Liver (tissue), 9 donors: ENCODE results near the gene INTS6L. TPM values are rescaled to one million over a fixed set of nuclear protein-coding genes. Genes with fewer than 3 reads are reported as not detected.
"Not testable (repeated sequence)": the region's sequence is repeated elsewhere in the genome, so short reads cannot be mapped to it uniquely, and the experiment has no call there.

Experiments used
- DNase-seq: peaks from one replicate; pipeline ENCODE4 v3.0.0-alpha.2; 2017; ENCODE audit warnings: low spot score
- H3K27ac ChIP-seq, 2 donors: one replicate each; pipeline ENCODE4 v1.7.0; 2013; ENCODE audit warnings: inconsistent platforms in 2 of 2, low read length in 2 of 2, control low read depth in 1 of 2, low read depth in 1 of 2, mild to moderate bottlenecking in 1 of 2
- H3K27me3 ChIP-seq, 4 donors: one replicate each; pipeline versions ENCODE4 v1.6.1 to v1.7.0; 2013; ENCODE audit warnings: low read length in 3 of 4, inconsistent platforms in 1 of 4, mild to moderate bottlenecking in 1 of 4, moderate library complexity in 1 of 4; ENCODE audit not compliant: control insufficient read depth in 4 of 4, insufficient read depth in 4 of 4
- H3K36me3 ChIP-seq, 4 donors: one replicate each; pipeline versions ENCODE4 v1.6.1 to v1.7.0; 2013; ENCODE audit warnings: low read length in 3 of 4, mild to moderate bottlenecking in 3 of 4, low read depth in 1 of 4, moderate library complexity in 1 of 4; ENCODE audit not compliant: control insufficient read depth in 4 of 4, insufficient read depth in 3 of 4
- H3K4me1 ChIP-seq, 4 donors: one replicate each; pipeline versions ENCODE4 v1.6.1 to v1.7.0; 2013; ENCODE audit warnings: low read length in 3 of 4, mild to moderate bottlenecking in 3 of 4, moderate library complexity in 1 of 4; ENCODE audit not compliant: control insufficient read depth in 4 of 4, insufficient read depth in 4 of 4
- H3K4me3 ChIP-seq, 3 donors: one replicate each; pipeline versions ENCODE4 v1.6.1 to v1.7.0; 2013; ENCODE audit warnings: low read length in 3 of 3, control low read depth in 1 of 3, low read depth in 1 of 3, mild to moderate bottlenecking in 1 of 3
- H3K9ac ChIP-seq, 2 donors: one replicate each; pipeline ENCODE4 v1.7.0; 2013; ENCODE audit warnings: low read length in 2 of 2, mild to moderate bottlenecking in 2 of 2, moderate library complexity in 2 of 2, control low read depth in 1 of 2, low read depth in 1 of 2
- H3K9me3 ChIP-seq, 4 donors: one replicate each; pipeline versions ENCODE4 v1.6.1 to v1.7.0; 2013; ENCODE audit warnings: low read length in 3 of 4; ENCODE audit not compliant: control insufficient read depth in 4 of 4
- ATF3 ChIP-seq: IDR thresholded peaks from 2 replicates; pipeline ENCODE4 v1.6.1; 2016; ENCODE audit warnings: antibody characterized with exemption
- CTCF ChIP-seq: fragments of 150-350 bp; IDR thresholded peaks from 2 replicates; pipeline ENCODE4 v1.5.1; 2017; ENCODE audit warnings: improper control_type of control experiment, low read depth, low read length; ENCODE audit not compliant: missing input control
- EGR1 ChIP-seq, 2 donors: IDR thresholded peaks; 2 replicates each; pipeline ENCODE4 v1.6.1; 2016 to 2018; ENCODE audit warnings: antibody characterized with exemption in 2 of 2, low read depth in 2 of 2
- FOXA1 ChIP-seq: IDR thresholded peaks from 2 replicates; pipeline ENCODE4 v1.6.1; 2016; ENCODE audit warnings: antibody characterized with exemption
- FOXA2 ChIP-seq: IDR thresholded peaks from 2 replicates; pipeline ENCODE4 v1.6.1; 2016; ENCODE audit warnings: antibody characterized with exemption
- GABPA ChIP-seq, 2 donors: IDR thresholded peaks in 1 of 2; conservative IDR thresholded peaks in 1 of 2; 2 replicates each; pipeline ENCODE4 v1.6.1; 2016; ENCODE audit warnings: antibody characterized with exemption in 2 of 2, mild to moderate bottlenecking in 1 of 2, moderate library complexity in 1 of 2
- HNF4A ChIP-seq, 2 donors: conservative IDR thresholded peaks; 2 replicates each; pipeline ENCODE4 v1.6.1; 2016; ENCODE audit warnings: antibody characterized with exemption in 2 of 2, mild to moderate bottlenecking in 2 of 2
- HNF4G ChIP-seq: IDR thresholded peaks from 2 replicates; pipeline ENCODE4 v1.6.1; 2016; ENCODE audit warnings: antibody characterized with exemption
- JUND ChIP-seq, 2 donors: IDR thresholded peaks; 2 replicates each; pipeline ENCODE4 v1.6.1; 2016; ENCODE audit warnings: antibody characterized with exemption in 2 of 2
- MAX ChIP-seq: IDR thresholded peaks from 2 replicates; pipeline ENCODE4 v1.6.1; 2016; ENCODE audit warnings: antibody characterized with exemption
- NR2F2 ChIP-seq: IDR thresholded peaks from 2 replicates; pipeline ENCODE4 v1.6.1; 2016; ENCODE audit warnings: antibody characterized with exemption
- RAD21 ChIP-seq, 2 donors: IDR thresholded peaks; 2 replicates each; pipeline ENCODE4 v1.6.1; 2016; ENCODE audit warnings: antibody characterized with exemption in 2 of 2, mild to moderate bottlenecking in 2 of 2
- REST ChIP-seq: IDR thresholded peaks from 2 replicates; pipeline ENCODE4 v1.6.1; 2016; ENCODE audit warnings: antibody characterized with exemption, mild to moderate bottlenecking
- RXRA ChIP-seq, 2 donors: IDR thresholded peaks; 2 replicates each; pipeline ENCODE4 v1.6.1; 2017 to 2018; ENCODE audit warnings: antibody characterized with exemption in 2 of 2, mild to moderate bottlenecking in 1 of 2
- SP1 ChIP-seq: IDR thresholded peaks from 2 replicates; pipeline ENCODE4 v1.6.1; 2018; ENCODE audit warnings: antibody characterized with exemption, mild to moderate bottlenecking
- TAF1 ChIP-seq: conservative IDR thresholded peaks from 2 replicates; pipeline ENCODE4 v1.6.1; 2016; ENCODE audit warnings: antibody characterized with exemption, mild to moderate bottlenecking
- YY1 ChIP-seq: IDR thresholded peaks from 2 replicates; pipeline ENCODE4 v1.6.1; 2016; ENCODE audit warnings: antibody characterized with exemption, mild to moderate bottlenecking
- ZBTB33 ChIP-seq: IDR thresholded peaks from 2 replicates; pipeline ENCODE4 v1.6.1; 2016; ENCODE audit warnings: antibody characterized with exemption
- WGBS: extraction: QIAGEN DNeasy Blood & Tissue Kit; methylation state at CpG from one replicate; pipeline ENCODE4 v1.1.7; 2013; 5-methylcytosine and 5-hydroxymethylcytosine counted together
- polyA plus RNA-seq, 2 donors: library from polyadenylated mRNA; stranded (reverse) in 1 of 2; unstranded in 1 of 2; fragments of 200-250 nt in 1 of 2; fragments of >200 nt in 1 of 2; fragmentation: Nextera tagmentation in 1 of 2; extraction: Ambion mirVana in 1 of 2; gene quantifications; one replicate each; pipeline versions ENCODE4 v1.2.1 to v1.2.3, GENCODE V29; 2013 to 2015
- total RNA-seq, 2 donors: library from RNA; depleted of rRNA; stranded (reverse); fragments of >200 nt; gene quantifications; one replicate each; pipeline ENCODE4 v1.2.3, GENCODE V29; 2014
- donor health status: healthy.
- donor health status: healthy.
- donor health status: healthy.
- donor health status: healthy.
- donor health status: healthy.

The INTS6L gene
- total and polyA plus RNA-seq, 4 donors, result 0.49 to 8.2 (median 1.2) TPM

GRCh38 chrX:135591871-135592270 is 71.4 kb downstream of the INTS6L start:
- Histone ChIP-seq H3K4me1 (no peaks in the 10 kb centered on the region), H3K9me3 (no peaks in the 10 kb centered on the region), H3K27me3 (peaks cover 0 to 2% (median 0%) of the 10 kb centered on the region in 4 donors), H3K36me3 (no peaks in the 10 kb centered on the region), H3K4me3 (no peak overlapping the region), H3K27ac (no peak overlapping the region), H3K9ac (no peak overlapping the region)
- no peak for TF ChIP-seq TAF1
- no peak for TF ChIP-seq EGR1 (IDR thresholded peaks at IDR 0.05; ENCODE audit: low read depth in 2 of 2)
- TF ChIP-seq JUND (IDR thresholded peaks at IDR 0.05), result no peak
- TF ChIP-seq RAD21 (IDR thresholded peaks at IDR 0.05), result no peak
- TF ChIP-seq SP1, result no peak
- TF ChIP-seq YY1, result no peak
- TF ChIP-seq REST, result no peak
- no peak for TF ChIP-seq ATF3
- TF ChIP-seq CTCF, result no peak
- no peak for TF ChIP-seq NR2F2
- no peak for TF ChIP-seq HNF4G
- TF ChIP-seq GABPA (IDR thresholded peaks at IDR 0.05 in 1 of 2, conservative IDR thresholded peaks at IDR 0.05 in 1 of 2), result no peak
- no peak for TF ChIP-seq ZBTB33
- no peak for TF ChIP-seq RXRA (IDR thresholded peaks at IDR 0.05)
- no peak for TF ChIP-seq HNF4A (conservative IDR thresholded peaks at IDR 0.05)
- TF ChIP-seq FOXA2, result no peak
- no peak for TF ChIP-seq MAX
- TF ChIP-seq FOXA1, result no peak
- no peak for DNase-seq
- 53% methylated on average over 4 of the region's 4 CpGs for WGBS

GRCh38 chrX:135594049-135594448 is 73.6 kb downstream of the INTS6L start:
- not testable (repeated sequence) for H3K4me3 ChIP-seq, DNase-seq, H3K36me3 ChIP-seq, H3K9ac ChIP-seq, H3K27me3 ChIP-seq, H3K9me3 ChIP-seq, H3K27ac ChIP-seq, H3K4me1 ChIP-seq
- 92% methylated on average over 2 of the region's 2 CpGs for WGBS

GRCh38 chrX:135594453-135594852 is 74.0 kb downstream of the INTS6L start:
- H3K27ac ChIP-seq, DNase-seq: not testable (repeated sequence)
- 79% methylated on average over 1 of the region's 1 CpG for WGBS

More at GRCh38 chrX:135594453-135594852, 74.0 kb downstream of the INTS6L start:
- H3K4me3 ChIP-seq, H3K36me3 ChIP-seq, H3K27me3 ChIP-seq, H3K9me3 ChIP-seq, H3K4me1 ChIP-seq, H3K9ac ChIP-seq: not testable (repeated sequence)
